GM19043 (cell line): ENCODE measurements around the gene BLM.

Experiments
- ATAC-seq: cut with Tn5 transposase; IDR thresholded peaks from one replicate; pipeline ENCODE4 v1.9.1; 2021; ENCODE audit warnings: low read depth; ENCODE audit not compliant: unreplicated experiment

BLM gene

GRCh38 chr15:90774731-90775514, 57.8 kb downstream of the BLM start:
- no peak for ATAC-seq

GRCh38 chr15:90780916-90781315, 63.8 kb downstream of the BLM start:
- no peak for ATAC-seq

GRCh38 chr15:90782442-90782841, 65.3 kb downstream of the BLM start:
- ATAC-seq = no peak

- ATAC-seq = no peak
These were observed 70.7 kb downstream of the BLM start for GRCh38 chr15:90787881-90788280.

GRCh38 chr15:90789462-90789861, 72.3 kb downstream of the BLM start:
- ATAC-seq = no peak

- ATAC-seq = no peak
These were observed 72.9 kb downstream of the BLM start for GRCh38 chr15:90790057-90790456.

GRCh38 chr15:90790561-90790960, 73.4 kb downstream of the BLM start:
- no peak for ATAC-seq

GRCh38 chr15:90794538-90794937, 77.4 kb downstream of the BLM start:
- no peak for ATAC-seq

- ATAC-seq = no peak
These were observed 82.6 kb downstream of the BLM start for GRCh38 chr15:90799639-90800170.

GRCh38 chr15:90801803-90802202, 84.7 kb downstream of the BLM start:
- no peak for ATAC-seq

GRCh38 chr15:90807074-90807785, 90.1 kb downstream of the BLM start:
- no peak for ATAC-seq

GRCh38 chr15:90807786-90808086, 90.6 kb downstream of the BLM start:
- no peak for ATAC-seq

- no peak for ATAC-seq
These were observed 91.5 kb downstream of the BLM start for GRCh38 chr15:90808517-90809235.

- no peak for ATAC-seq
These were observed 92.4 kb downstream of the BLM start for GRCh38 chr15:90809536-90809935.

- ATAC-seq = no peak
These were observed 93.2 kb downstream of the BLM start for GRCh38 chr15:90810354-90810753.

- no peak for ATAC-seq
These were observed 95.2 kb downstream of the BLM start for GRCh38 chr15:90812171-90812957.

- no peak for ATAC-seq
These were observed 95.8 kb downstream of the BLM start for GRCh38 chr15:90812958-90813265.

GRCh38 chr15:90813796-90814190, 96.6 kb downstream of the BLM start:
- no peak for ATAC-seq

- ATAC-seq = no peak
These were observed 97.2 kb downstream of the BLM start for GRCh38 chr15:90814191-90814821.

- ATAC-seq = no peak
These were observed 99.4 kb downstream of the BLM start for GRCh38 chr15:90816401-90817116.
